ENCODE results near the gene SSR2. TPM values are rescaled to one million over a fixed set of nuclear protein-coding genes. Genes with fewer than 3 reads are reported as not detected.

SSR2 gene
- polyA plus RNA-seq = 100 to 1,000 TPM; 133 to 316 (median 266) TPM
- long read RNA-seq, donor 1 = 0 reads
- long read RNA-seq, donor 2, full-length matches to known transcripts = 61 of 66 reads
- long read RNA-seq, donor 2, partial matches to known transcripts = 5 of 66 reads
- long read RNA-seq, donor 2, other reads (novel, unspliced or antisense) = 0 of 66 reads
- long read RNA-seq, donor 3, full-length matches to known transcripts = 128 of 158 reads
- long read RNA-seq, donor 3, partial matches to known transcripts = 30 of 158 reads
- long read RNA-seq, donor 3, other reads (novel, unspliced or antisense) = 0 of 158 reads
- long read RNA-seq, donor 4, full-length matches to known transcripts = 5 of 5 reads
- long read RNA-seq, donor 4, partial matches to known transcripts = 0 of 5 reads
- long read RNA-seq, donor 4, other reads (novel, unspliced or antisense) = 0 of 5 reads
- long read RNA-seq, donor 5, full-length matches to known transcripts = 48 of 61 reads
- long read RNA-seq, donor 5, partial matches to known transcripts = 13 of 61 reads
- long read RNA-seq, donor 5, other reads (novel, unspliced or antisense) = 0 of 61 reads
- long read RNA-seq, donor 6, full-length matches to known transcripts = 119 of 135 reads
- long read RNA-seq, donor 6, partial matches to known transcripts = 16 of 135 reads
- long read RNA-seq, donor 6, other reads (novel, unspliced or antisense) = 0 of 135 reads
- long read RNA-seq, donor 7 = 0 reads
- long read RNA-seq, donor 8, transcript SSR2-201 (6 exons, 1,116 nt) = major isoform, 18 of 20 reads
- long read RNA-seq, donor 8, partial matches to known transcripts = 0 of 20 reads
- long read RNA-seq, donor 8, other reads (novel, unspliced or antisense) = 0 of 20 reads
- long read RNA-seq, donor 9, full-length matches to known transcripts = 32 of 32 reads
- long read RNA-seq, donor 9, partial matches to known transcripts = 0 of 32 reads
- long read RNA-seq, donor 9, other reads (novel, unspliced or antisense) = 0 of 32 reads
- long read RNA-seq, donor 10, full-length matches to known transcripts = 174 of 223 reads
- long read RNA-seq, donor 10, partial matches to known transcripts = 49 of 223 reads
- long read RNA-seq, donor 10, other reads (novel, unspliced or antisense) = 0 of 223 reads

DNA sequence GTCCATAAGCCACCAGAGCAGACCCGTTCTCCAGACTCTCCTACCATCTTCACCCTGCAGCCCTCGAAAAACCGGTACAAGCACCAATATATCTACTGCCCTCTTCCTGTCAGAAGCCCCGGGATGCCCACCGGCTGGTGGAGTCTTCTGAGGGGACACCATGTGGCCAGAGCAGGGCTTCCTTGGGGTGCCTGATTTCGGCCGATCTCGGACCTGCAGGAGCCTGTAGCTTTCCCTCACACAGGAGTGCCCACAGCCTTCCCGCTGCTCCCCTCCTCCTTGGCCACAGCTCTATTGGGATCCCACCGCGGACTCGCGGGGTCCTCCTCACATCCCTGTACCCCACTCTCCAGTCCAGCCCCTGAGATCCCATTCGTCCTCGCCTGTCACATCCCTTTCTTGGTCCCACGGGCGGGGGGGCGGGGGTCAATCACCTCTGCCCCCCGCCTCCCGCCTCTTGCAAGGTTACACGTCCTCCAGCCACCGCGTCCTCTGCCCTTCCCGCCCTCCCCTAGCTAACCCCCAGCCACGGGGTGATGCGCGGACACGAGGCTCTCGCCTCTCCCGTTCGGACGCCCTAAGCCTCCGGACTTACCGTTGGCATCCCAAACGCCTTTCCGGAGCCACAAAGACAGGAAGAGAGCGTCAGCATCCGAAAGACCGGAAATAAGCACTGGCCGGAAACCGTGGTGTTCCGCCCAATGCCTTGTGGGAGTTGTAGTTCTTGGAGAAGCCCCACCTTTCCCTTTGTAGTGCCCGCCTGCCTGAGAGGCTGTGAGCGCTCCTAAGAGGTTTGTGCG lies at the start of gene SSR2:
SSR2 (minus strand) TSS at position 659 of the 800 bp plus-strand sequence. CDS start 784 bp downstream, outside the sequence.
- peak within 1 kb of the TSS; percentile 68 to 91 (median 72) for H3K4me3 ChIP-seq (ENCODE audit: low read depth in 1 of 3, low read length in 3 of 3)
- H3K36me3 ChIP-seq (ENCODE audit: control insufficient read depth in 3 of 3, insufficient read depth in 2 of 3, low read depth in 1 of 3, low read length in 3 of 3) = peaks cover 0 to 33% (median 4%) of the 10 kb centered on the region in 3 donors
- 0% methylated on average over 45 of the region's 45 CpGs for WGBS, 3 donors
- DNase-seq (peak; percentile 94 to 96), FAIRE-seq (no peak)
- H3K4me1 ChIP-seq (ENCODE audit: control insufficient read depth in 3 of 3, insufficient read depth in 2 of 3, low read depth in 1 of 3, low read length in 2 of 3) = peaks cover 0 to 22% (median 0%) of the 10 kb centered on the region in 3 donors
- H3K27ac ChIP-seq (ENCODE audit: low read depth in 1 of 3, low read length in 2 of 3) = peak within 1 kb of the TSS in 2 of 3 donors; percentile 68 to 90
- no peaks in the 10 kb centered on the region for H3K9me3 ChIP-seq (ENCODE audit: control insufficient read depth in 2 of 2, insufficient read depth in 1 of 2, low read depth in 1 of 2, low read length in 1 of 2)
- H3K27me3 ChIP-seq (ENCODE audit: control insufficient read depth in 3 of 3, insufficient read depth in 3 of 3, low read length in 3 of 3) = no peaks in the 10 kb centered on the region

DNA sequence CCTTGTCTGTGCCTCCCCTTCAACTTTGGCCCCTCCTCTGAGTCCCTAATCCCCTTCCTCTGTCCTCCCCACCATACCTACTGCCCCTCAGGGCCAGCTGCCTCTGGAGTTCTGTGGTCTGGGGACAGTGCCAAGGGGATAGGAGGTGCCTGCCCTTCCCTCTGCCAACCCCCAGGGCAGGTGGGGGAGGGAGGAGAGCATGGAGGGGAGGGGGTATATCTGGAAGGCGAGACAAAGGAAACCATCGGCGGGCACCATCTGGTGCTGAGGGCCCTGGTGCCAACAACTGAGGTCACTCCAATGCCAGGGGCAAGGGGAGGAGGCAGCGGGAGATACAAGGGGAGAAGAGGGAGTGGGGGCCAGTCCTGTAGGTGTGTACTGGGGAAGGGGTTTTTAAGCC lies 49.8 kb upstream of the SSR2 start:
- DNase-seq = no peak
- H3K4me3 ChIP-seq (ENCODE audit: low read depth in 1 of 3, low read length in 3 of 3) = no peak overlapping the region
- H3K36me3 ChIP-seq (ENCODE audit: control insufficient read depth in 3 of 3, insufficient read depth in 2 of 3, low read depth in 1 of 3, low read length in 3 of 3) = peaks cover 0 to 83% (median 2%) of the 10 kb centered on the region in 3 donors
- WGBS, 3 donors = 67 to 70% (median 69%) methylated on average over 4 of the region's 4 CpGs
- peaks cover 0 to 10% (median 0%) of the 10 kb centered on the region in 3 donors for H3K4me1 ChIP-seq (ENCODE audit: control insufficient read depth in 3 of 3, insufficient read depth in 2 of 3, low read depth in 1 of 3, low read length in 2 of 3)
- FAIRE-seq = no peak
- H3K9me3 ChIP-seq (ENCODE audit: control insufficient read depth in 2 of 2, insufficient read depth in 1 of 2, low read depth in 1 of 2, low read length in 1 of 2) = no peaks in the 10 kb centered on the region
- no peaks in the 10 kb centered on the region for H3K27me3 ChIP-seq (ENCODE audit: control insufficient read depth in 3 of 3, insufficient read depth in 3 of 3, low read length in 3 of 3)
- H3K27ac ChIP-seq (ENCODE audit: low read depth in 1 of 3, low read length in 2 of 3) = no peak overlapping the region

DNA sequence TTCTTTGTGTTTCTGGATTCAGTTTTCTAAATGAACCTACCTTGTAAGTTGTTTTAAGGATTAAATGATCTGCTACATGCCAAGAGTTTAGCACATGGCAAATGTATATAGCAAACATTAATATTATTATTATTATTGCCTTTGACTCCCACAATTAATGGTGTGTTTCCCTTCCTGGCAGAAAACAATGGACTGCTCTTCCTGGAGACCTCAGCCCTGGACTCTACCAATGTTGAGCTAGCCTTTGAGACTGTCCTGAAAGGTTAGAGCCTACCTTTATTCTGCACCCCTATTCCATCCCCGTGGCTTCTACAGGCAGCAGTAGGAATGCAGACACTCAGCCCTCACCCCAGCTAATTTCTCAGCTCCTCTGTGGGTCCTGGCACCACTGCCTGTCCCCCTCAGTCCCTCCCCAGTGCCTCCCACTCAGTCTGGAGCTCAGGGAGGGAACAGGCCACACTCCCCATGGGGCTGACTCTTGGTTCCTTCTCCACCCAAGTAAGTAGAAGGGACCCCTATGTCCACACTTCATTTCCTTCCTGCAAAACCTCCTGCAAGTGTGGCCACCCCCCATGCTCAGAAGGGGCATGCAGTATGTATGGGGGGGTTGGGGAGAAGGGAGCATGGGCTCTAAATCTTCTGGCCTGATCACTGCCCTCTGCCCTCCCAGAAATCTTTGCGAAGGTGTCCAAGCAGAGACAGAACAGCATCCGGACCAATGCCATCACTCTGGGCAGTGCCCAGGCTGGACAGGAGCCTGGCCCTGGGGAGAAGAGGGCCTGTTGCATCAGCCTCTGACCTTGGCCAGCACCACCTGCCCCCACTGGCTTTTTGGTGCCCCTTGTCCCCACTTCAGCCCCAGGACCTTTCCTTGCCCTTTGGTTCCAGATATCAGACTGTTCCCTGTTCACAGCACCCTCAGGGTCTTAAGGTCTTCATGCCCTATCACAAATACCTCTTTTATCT lies 49.0 kb upstream of the SSR2 start:
- H3K36me3 ChIP-seq (ENCODE audit: control insufficient read depth in 3 of 3, insufficient read depth in 2 of 3, low read depth in 1 of 3, low read length in 3 of 3) = peaks cover 0 to 85% (median 2%) of the 10 kb centered on the region in 3 donors
- H3K4me3 ChIP-seq (ENCODE audit: low read depth in 1 of 3, low read length in 3 of 3) = no peak overlapping the region
- no peaks in the 10 kb centered on the region for H3K9me3 ChIP-seq (ENCODE audit: control insufficient read depth in 2 of 2, insufficient read depth in 1 of 2, low read depth in 1 of 2, low read length in 1 of 2)
- H3K27ac ChIP-seq (ENCODE audit: low read depth in 1 of 3, low read length in 2 of 3) = no peak overlapping the region
- H3K27me3 ChIP-seq (ENCODE audit: control insufficient read depth in 3 of 3, insufficient read depth in 3 of 3, low read length in 3 of 3) = no peaks in the 10 kb centered on the region
- no peak for FAIRE-seq
- WGBS, 3 donors = 79 to 95% (median 80%) methylated on average over 3 of the region's 3 CpGs
- DNase-seq = no peak
- peaks cover 0 to 10% (median 0%) of the 10 kb centered on the region in 3 donors for H3K4me1 ChIP-seq (ENCODE audit: control insufficient read depth in 3 of 3, insufficient read depth in 2 of 3, low read depth in 1 of 3, low read length in 2 of 3)

- FAIRE-seq (no peak), DNase-seq (no peak)
- WGBS, 3 donors = 74 to 88% (median 85%) methylated on average over 2 of the region's 2 CpGs
These were observed 46.5 kb upstream of the SSR2 start for GRCh38 chr1:156067262-156067661.

DNA sequence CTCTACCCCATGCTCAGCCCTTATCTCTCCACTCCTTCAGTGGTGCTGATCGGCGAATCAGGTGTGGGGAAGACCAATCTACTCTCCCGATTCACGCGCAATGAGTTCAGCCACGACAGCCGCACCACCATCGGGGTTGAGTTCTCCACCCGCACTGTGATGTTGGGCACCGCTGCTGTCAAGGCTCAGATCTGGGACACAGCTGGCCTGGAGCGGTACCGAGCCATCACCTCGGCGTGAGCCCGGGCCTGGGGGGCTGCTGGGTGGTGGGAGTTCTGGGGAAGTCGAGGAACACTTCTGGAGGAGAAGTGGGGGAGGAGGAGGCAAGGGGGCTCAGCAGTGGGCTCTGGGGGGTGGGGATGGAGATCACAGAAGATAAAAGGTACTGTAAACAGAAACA lies 45.1 kb upstream of the SSR2 start:
- no peak overlapping the region for H3K27ac ChIP-seq (ENCODE audit: low read depth in 1 of 3, low read length in 2 of 3)
- 78 to 89% (median 86%) methylated on average over 16 of the region's 16 CpGs for WGBS, 3 donors
- H3K4me1 ChIP-seq (ENCODE audit: control insufficient read depth in 3 of 3, insufficient read depth in 2 of 3, low read depth in 1 of 3, low read length in 2 of 3) = peaks cover 0 to 13% (median 0%) of the 10 kb centered on the region in 3 donors
- H3K27me3 ChIP-seq (ENCODE audit: control insufficient read depth in 3 of 3, insufficient read depth in 3 of 3, low read length in 3 of 3) = no peaks in the 10 kb centered on the region
- DNase-seq (no peak), FAIRE-seq (no peak)
- H3K4me3 ChIP-seq (ENCODE audit: low read depth in 1 of 3, low read length in 3 of 3) = no peak overlapping the region
- H3K9me3 ChIP-seq (ENCODE audit: control insufficient read depth in 2 of 2, insufficient read depth in 1 of 2, low read depth in 1 of 2, low read length in 1 of 2) = no peaks in the 10 kb centered on the region
- H3K36me3 ChIP-seq (ENCODE audit: control insufficient read depth in 3 of 3, insufficient read depth in 2 of 3, low read depth in 1 of 3, low read length in 3 of 3) = peaks cover 0 to 73% (median 2%) of the 10 kb centered on the region in 3 donors

More at GRCh38 chr1:156067262-156067661, 46.5 kb upstream of the SSR2 start:
- H3K36me3 ChIP-seq (ENCODE audit: control insufficient read depth in 3 of 3, insufficient read depth in 2 of 3, low read depth in 1 of 3, low read length in 3 of 3) = peaks cover 0 to 86% (median 2%) of the 10 kb centered on the region in 3 donors
- no peak overlapping the region for H3K4me3 ChIP-seq (ENCODE audit: low read depth in 1 of 3, low read length in 3 of 3)
- no peak overlapping the region for H3K27ac ChIP-seq (ENCODE audit: low read depth in 1 of 3, low read length in 2 of 3)
- no peaks in the 10 kb centered on the region for H3K27me3 ChIP-seq (ENCODE audit: control insufficient read depth in 3 of 3, insufficient read depth in 3 of 3, low read length in 3 of 3)
- peaks cover 0 to 13% (median 0%) of the 10 kb centered on the region in 3 donors for H3K4me1 ChIP-seq (ENCODE audit: control insufficient read depth in 3 of 3, insufficient read depth in 2 of 3, low read depth in 1 of 3, low read length in 2 of 3)
- no peaks in the 10 kb centered on the region for H3K9me3 ChIP-seq (ENCODE audit: control insufficient read depth in 2 of 2, insufficient read depth in 1 of 2, low read depth in 1 of 2, low read length in 1 of 2)

DNA sequence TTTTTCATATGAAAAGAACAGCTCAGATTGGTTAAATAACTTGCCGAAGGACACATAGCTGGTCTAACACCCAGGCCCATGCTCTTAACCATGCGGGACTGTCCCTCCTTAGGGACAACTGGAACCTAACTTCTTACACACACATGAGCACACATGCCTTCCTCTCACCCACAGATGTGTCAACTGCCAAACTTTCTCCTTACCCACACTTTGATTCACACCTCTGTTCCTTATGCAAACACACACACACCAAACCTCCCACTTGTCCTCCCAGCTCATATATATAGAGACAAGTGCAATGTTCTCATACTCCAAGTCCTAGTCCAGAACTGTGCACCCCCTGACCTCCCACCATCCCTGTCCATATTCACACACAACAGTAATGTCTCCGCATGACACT lies 44.5 kb upstream of the SSR2 start:
- WGBS, 3 donors = 86 to 92% (median 89%) methylated on average over 3 of the region's 3 CpGs
- H3K4me3 ChIP-seq (ENCODE audit: low read depth in 1 of 3, low read length in 3 of 3) = no peak overlapping the region
- peaks cover 0 to 13% (median 0%) of the 10 kb centered on the region in 3 donors for H3K4me1 ChIP-seq (ENCODE audit: control insufficient read depth in 3 of 3, insufficient read depth in 2 of 3, low read depth in 1 of 3, low read length in 2 of 3)
- no peak overlapping the region for H3K27ac ChIP-seq (ENCODE audit: low read depth in 1 of 3, low read length in 2 of 3)
- peaks cover 0 to 67% (median 2%) of the 10 kb centered on the region in 3 donors for H3K36me3 ChIP-seq (ENCODE audit: control insufficient read depth in 3 of 3, insufficient read depth in 2 of 3, low read depth in 1 of 3, low read length in 3 of 3)
- H3K27me3 ChIP-seq (ENCODE audit: control insufficient read depth in 3 of 3, insufficient read depth in 3 of 3, low read length in 3 of 3) = no peaks in the 10 kb centered on the region
- DNase-seq (no peak), FAIRE-seq (no peak)
- H3K9me3 ChIP-seq (ENCODE audit: control insufficient read depth in 2 of 2, insufficient read depth in 1 of 2, low read depth in 1 of 2, low read length in 1 of 2) = no peaks in the 10 kb centered on the region

DNA sequence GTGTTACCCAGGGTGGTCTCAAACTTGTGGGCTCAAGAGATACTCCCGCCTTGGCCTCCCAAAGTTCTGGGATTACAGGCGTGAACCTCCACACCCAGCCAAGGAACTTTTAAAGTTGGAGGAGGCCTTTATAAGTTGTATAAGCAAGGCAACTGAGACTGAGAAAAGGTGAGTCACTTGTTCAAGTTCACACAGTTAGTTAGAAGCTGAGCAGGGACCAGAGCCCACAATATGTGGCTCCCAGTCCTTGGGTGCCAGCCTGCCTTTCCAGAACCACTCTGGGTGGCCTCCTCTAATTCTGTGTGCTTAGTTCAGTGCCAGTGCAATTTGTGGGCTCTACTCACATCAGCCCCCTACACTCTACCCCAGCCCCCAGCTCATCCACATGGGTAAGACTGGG lies 43.9 kb upstream of the SSR2 start:
- Histone ChIP-seq H3K27ac (ENCODE audit: low read depth in 1 of 3, low read length in 2 of 3) (no peak overlapping the region), H3K4me1 (ENCODE audit: control insufficient read depth in 3 of 3, insufficient read depth in 2 of 3, low read depth in 1 of 3, low read length in 2 of 3) (peaks cover 0 to 13% (median 0%) of the 10 kb centered on the region in 3 donors), H3K9me3 (ENCODE audit: control insufficient read depth in 2 of 2, insufficient read depth in 1 of 2, low read depth in 1 of 2, low read length in 1 of 2) (no peaks in the 10 kb centered on the region), H3K27me3 (ENCODE audit: control insufficient read depth in 3 of 3, insufficient read depth in 3 of 3, low read length in 3 of 3) (no peaks in the 10 kb centered on the region), H3K4me3 (ENCODE audit: low read depth in 1 of 3, low read length in 3 of 3) (no peak overlapping the region), H3K36me3 (ENCODE audit: control insufficient read depth in 3 of 3, insufficient read depth in 2 of 3, low read depth in 1 of 3, low read length in 3 of 3) (peaks cover 0 to 61% (median 2%) of the 10 kb centered on the region in 3 donors)
- DNase-seq (no peak), FAIRE-seq (no peak)
- WGBS, 3 donors = 93 to 94% (median 93%) methylated on average over 2 of the region's 2 CpGs
